Panc1 (cell line): ENCODE data around the gene SGCG.

Experiments used
- POLR2AphosphoS5 ChIP-seq: IDR thresholded peaks from 2 replicates; pipeline ENCODE4 v1.6.1; 2012; ENCODE audit warnings: mild to moderate bottlenecking, low read depth, low read length, moderate library complexity
- TF ChIP-seq, protein P1 (sequence below): fragments of 450-650 bp; IDR thresholded peaks from 2 replicates; pipeline ENCODE4 v1.5.1; 2017; ENCODE audit warnings: mild to moderate bottlenecking
- TF ChIP-seq, protein P2 (sequence below), 2 experiments: IDR thresholded peaks; 2 replicates each; pipeline ENCODE4 v1.6.1; 2011 to 2012; ENCODE audit warnings: low read depth in 2 of 2, control low read depth in 1 of 2, low read length in 1 of 2, mild to moderate bottlenecking in 1 of 2, moderate library complexity in 1 of 2; ENCODE audit not compliant: insufficient read depth in 1 of 2

DNA sequence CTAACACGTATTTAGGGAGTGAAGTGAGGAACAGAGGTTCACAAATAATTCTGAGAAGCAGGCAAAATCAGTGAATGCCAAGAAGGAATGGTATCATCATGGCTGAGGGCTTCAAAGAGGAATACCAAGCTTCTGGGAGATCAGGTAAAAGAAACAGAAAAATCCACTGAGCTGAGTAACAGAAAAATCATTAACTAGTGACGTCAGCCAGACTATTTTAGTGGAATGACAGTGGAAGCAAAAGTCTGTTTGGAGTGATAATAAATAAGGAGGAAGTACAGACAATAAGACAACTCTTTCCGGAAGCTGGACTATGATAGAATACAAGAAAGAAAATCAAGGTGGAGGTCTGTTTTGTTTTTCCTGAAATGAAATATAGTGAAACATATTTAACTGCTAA is 169.2 kb downstream of the SGCG start:
- TF ChIP-seq, protein P1, sequence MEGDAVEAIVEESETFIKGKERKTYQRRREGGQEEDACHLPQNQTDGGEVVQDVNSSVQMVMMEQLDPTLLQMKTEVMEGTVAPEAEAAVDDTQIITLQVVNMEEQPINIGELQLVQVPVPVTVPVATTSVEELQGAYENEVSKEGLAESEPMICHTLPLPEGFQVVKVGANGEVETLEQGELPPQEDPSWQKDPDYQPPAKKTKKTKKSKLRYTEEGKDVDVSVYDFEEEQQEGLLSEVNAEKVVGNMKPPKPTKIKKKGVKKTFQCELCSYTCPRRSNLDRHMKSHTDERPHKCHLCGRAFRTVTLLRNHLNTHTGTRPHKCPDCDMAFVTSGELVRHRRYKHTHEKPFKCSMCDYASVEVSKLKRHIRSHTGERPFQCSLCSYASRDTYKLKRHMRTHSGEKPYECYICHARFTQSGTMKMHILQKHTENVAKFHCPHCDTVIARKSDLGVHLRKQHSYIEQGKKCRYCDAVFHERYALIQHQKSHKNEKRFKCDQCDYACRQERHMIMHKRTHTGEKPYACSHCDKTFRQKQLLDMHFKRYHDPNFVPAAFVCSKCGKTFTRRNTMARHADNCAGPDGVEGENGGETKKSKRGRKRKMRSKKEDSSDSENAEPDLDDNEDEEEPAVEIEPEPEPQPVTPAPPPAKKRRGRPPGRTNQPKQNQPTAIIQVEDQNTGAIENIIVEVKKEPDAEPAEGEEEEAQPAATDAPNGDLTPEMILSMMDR: no peak
- no peak for TF ChIP-seq POLR2AphosphoS5
- TF ChIP-seq, protein P2, sequence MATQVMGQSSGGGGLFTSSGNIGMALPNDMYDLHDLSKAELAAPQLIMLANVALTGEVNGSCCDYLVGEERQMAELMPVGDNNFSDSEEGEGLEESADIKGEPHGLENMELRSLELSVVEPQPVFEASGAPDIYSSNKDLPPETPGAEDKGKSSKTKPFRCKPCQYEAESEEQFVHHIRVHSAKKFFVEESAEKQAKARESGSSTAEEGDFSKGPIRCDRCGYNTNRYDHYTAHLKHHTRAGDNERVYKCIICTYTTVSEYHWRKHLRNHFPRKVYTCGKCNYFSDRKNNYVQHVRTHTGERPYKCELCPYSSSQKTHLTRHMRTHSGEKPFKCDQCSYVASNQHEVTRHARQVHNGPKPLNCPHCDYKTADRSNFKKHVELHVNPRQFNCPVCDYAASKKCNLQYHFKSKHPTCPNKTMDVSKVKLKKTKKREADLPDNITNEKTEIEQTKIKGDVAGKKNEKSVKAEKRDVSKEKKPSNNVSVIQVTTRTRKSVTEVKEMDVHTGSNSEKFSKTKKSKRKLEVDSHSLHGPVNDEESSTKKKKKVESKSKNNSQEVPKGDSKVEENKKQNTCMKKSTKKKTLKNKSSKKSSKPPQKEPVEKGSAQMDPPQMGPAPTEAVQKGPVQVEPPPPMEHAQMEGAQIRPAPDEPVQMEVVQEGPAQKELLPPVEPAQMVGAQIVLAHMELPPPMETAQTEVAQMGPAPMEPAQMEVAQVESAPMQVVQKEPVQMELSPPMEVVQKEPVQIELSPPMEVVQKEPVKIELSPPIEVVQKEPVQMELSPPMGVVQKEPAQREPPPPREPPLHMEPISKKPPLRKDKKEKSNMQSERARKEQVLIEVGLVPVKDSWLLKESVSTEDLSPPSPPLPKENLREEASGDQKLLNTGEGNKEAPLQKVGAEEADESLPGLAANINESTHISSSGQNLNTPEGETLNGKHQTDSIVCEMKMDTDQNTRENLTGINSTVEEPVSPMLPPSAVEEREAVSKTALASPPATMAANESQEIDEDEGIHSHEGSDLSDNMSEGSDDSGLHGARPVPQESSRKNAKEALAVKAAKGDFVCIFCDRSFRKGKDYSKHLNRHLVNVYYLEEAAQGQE (IDR thresholded peaks at IDR 0.05; ENCODE audit: insufficient read depth in 1 of 2, low read depth in 2 of 2, low read length in 1 of 2): no peak
